ENCODE data around the gene BBOX1. TPM values are rescaled to one million over a fixed set of nuclear protein-coding genes. Genes with fewer than 3 reads are reported as not detected.
"Not testable (repeated sequence)": the region's sequence is repeated elsewhere in the genome, so short reads cannot be mapped to it uniquely, and the experiment has no call there.

Gene BBOX1
- total RNA-seq, 1 experiment from 2014 or later, result not detected

DNA sequence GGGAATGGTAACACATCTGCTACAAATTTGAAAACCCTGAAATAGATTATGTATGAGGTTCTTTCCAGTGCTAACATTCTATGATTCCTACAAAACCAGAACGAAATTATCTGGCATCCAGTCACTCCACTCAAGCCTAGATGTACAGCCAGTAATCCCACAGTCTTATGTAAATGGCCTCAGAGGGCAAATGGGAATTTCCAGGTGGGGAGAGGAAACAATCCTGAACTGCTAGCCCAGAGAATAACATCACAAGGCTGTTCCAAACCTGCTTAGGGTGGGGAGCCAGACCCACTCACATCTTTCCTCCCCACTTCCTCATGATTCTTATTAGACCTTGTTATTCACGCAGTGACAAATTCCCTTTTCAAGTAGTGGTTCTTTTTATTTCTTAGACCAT, 43.2 kb upstream of the BBOX1 start:
- H3K4me2 ChIP-seq (ENCODE audit: low read length), result no peak overlapping the region
- ATAC-seq (no peak), DNase-seq (ENCODE audit: low read depth, low spot score) (no peak)
- no peaks in the 10 kb centered on the region for H3K9me3 ChIP-seq (ENCODE audit: control insufficient read depth in 1 of 2, insufficient read depth in 1 of 2, low read depth in 1 of 2, low read length in 2 of 2)
- intact Hi-C loops (cut with micrococcal nuclease), result no loop called here
- H3K4me1 ChIP-seq (ENCODE audit: control insufficient read depth in 1 of 2, insufficient read depth in 2 of 2, low read length in 2 of 2), result no peaks in the 10 kb centered on the region
- TF ChIP-seq ZNF274 (IDR thresholded peaks at IDR 0.05; ENCODE audit: low read depth, low read length) (no peak), SP1 (IDR thresholded peaks at IDR 0.05; ENCODE audit: low read depth) (no peak), MAX (IDR thresholded peaks at IDR 0.05) (no peak), EZH2 (IDR thresholded peaks at IDR 0.05) (no peak), CTCF (IDR thresholded peaks at IDR 0.05 in 2 of 3, conservative IDR thresholded peaks at IDR 0.05 in 1 of 3; ENCODE audit: borderline replicate concordance in 1 of 3, insufficient read depth in 1 of 3, low read depth in 2 of 3, low read length in 2 of 3) (no peak), CEBPB (IDR thresholded peaks at IDR 0.05; ENCODE audit: low read depth) (no peak), ZFX (IDR thresholded peaks at IDR 0.05) (no peak), SRF (IDR thresholded peaks at IDR 0.05; ENCODE audit: low read depth) (no peak), ELF1 (IDR thresholded peaks at IDR 0.05; ENCODE audit: borderline replicate concordance, low read depth) (no peak), EGR1 (IDR thresholded peaks at IDR 0.05; ENCODE audit: low read depth) (no peak)
- TF ChIP-seq, protein P1, sequence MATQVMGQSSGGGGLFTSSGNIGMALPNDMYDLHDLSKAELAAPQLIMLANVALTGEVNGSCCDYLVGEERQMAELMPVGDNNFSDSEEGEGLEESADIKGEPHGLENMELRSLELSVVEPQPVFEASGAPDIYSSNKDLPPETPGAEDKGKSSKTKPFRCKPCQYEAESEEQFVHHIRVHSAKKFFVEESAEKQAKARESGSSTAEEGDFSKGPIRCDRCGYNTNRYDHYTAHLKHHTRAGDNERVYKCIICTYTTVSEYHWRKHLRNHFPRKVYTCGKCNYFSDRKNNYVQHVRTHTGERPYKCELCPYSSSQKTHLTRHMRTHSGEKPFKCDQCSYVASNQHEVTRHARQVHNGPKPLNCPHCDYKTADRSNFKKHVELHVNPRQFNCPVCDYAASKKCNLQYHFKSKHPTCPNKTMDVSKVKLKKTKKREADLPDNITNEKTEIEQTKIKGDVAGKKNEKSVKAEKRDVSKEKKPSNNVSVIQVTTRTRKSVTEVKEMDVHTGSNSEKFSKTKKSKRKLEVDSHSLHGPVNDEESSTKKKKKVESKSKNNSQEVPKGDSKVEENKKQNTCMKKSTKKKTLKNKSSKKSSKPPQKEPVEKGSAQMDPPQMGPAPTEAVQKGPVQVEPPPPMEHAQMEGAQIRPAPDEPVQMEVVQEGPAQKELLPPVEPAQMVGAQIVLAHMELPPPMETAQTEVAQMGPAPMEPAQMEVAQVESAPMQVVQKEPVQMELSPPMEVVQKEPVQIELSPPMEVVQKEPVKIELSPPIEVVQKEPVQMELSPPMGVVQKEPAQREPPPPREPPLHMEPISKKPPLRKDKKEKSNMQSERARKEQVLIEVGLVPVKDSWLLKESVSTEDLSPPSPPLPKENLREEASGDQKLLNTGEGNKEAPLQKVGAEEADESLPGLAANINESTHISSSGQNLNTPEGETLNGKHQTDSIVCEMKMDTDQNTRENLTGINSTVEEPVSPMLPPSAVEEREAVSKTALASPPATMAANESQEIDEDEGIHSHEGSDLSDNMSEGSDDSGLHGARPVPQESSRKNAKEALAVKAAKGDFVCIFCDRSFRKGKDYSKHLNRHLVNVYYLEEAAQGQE (IDR thresholded peaks at IDR 0.05; ENCODE audit: low read depth), result no peak
- ChIA-PET CTCF (no interaction called here), RAD21 (ENCODE audit: low non-redundant PET in 1 of 2, low total read pairs in 2 of 2, uncharacterized antibody in 2 of 2, unreplicated experiment in 2 of 2) (no interaction called here), POLR2A (no interaction called here)
- no peak overlapping the region for H3K9ac ChIP-seq (ENCODE audit: low read length)
- no peaks in the 10 kb centered on the region for H3K27me3 ChIP-seq (ENCODE audit: insufficient read depth, low read length)
- H3K36me3 ChIP-seq (ENCODE audit: control insufficient read depth in 1 of 2, insufficient read depth in 2 of 2, low read length in 2 of 2), result no peaks in the 10 kb centered on the region
- no peaks in the 10 kb centered on the region for H3K79me2 ChIP-seq (ENCODE audit: insufficient read depth, low read length)
- H2AFZ ChIP-seq (ENCODE audit: low read depth, low read length, poor library complexity, severe bottlenecking), result no peak overlapping the region
- no peaks in the 10 kb centered on the region for H3K9me2 ChIP-seq (ENCODE audit: insufficient read depth)
- no peak overlapping the region for H3K4me3 ChIP-seq (replicated peaks in 1 of 2; ENCODE audit: low read depth in 1 of 2, low read length in 2 of 2)
- no peak overlapping the region for H3K27ac ChIP-seq (ENCODE audit: low read depth, low read length)
- BruUV-seq (replicated peaks), result no TSS peak
- no peaks in the 10 kb centered on the region for H4K20me1 ChIP-seq (ENCODE audit: insufficient read depth)

GRCh38 chr11:27001136-27001730, 39.4 kb upstream of the BBOX1 start:
- H3K4me2 ChIP-seq (ENCODE audit: low read length); RAD21 ChIA-PET (ENCODE audit: low non-redundant PET in 1 of 2, low total read pairs in 2 of 2, uncharacterized antibody in 2 of 2, unreplicated experiment in 2 of 2); H3K4me3 ChIP-seq (replicated peaks in 1 of 2; ENCODE audit: low read depth in 1 of 2, low read length in 2 of 2); H3K79me2 ChIP-seq (ENCODE audit: insufficient read depth, low read length); H2AFZ ChIP-seq (ENCODE audit: low read depth, low read length, poor library complexity, severe bottlenecking); CTCF ChIA-PET; H3K4me1 ChIP-seq (ENCODE audit: control insufficient read depth in 1 of 2, insufficient read depth in 2 of 2, low read length in 2 of 2); H3K9ac ChIP-seq (ENCODE audit: low read length); intact Hi-C loops (cut with micrococcal nuclease); BruUV-seq (replicated peaks); H3K9me2 ChIP-seq (ENCODE audit: insufficient read depth); H3K36me3 ChIP-seq (ENCODE audit: control insufficient read depth in 1 of 2, insufficient read depth in 2 of 2, low read length in 2 of 2); POLR2A ChIA-PET; DNase-seq (ENCODE audit: low read depth, low spot score); H3K27ac ChIP-seq (ENCODE audit: low read depth, low read length); H3K9me3 ChIP-seq (ENCODE audit: control insufficient read depth in 1 of 2, insufficient read depth in 1 of 2, low read depth in 1 of 2, low read length in 2 of 2); H4K20me1 ChIP-seq (ENCODE audit: insufficient read depth); H3K27me3 ChIP-seq (ENCODE audit: insufficient read depth, low read length); ATAC-seq: not testable (repeated sequence)

Data from HCT116 (cell line).